ENCODE results near the gene RYR1.

The RYR1 gene

DNA sequence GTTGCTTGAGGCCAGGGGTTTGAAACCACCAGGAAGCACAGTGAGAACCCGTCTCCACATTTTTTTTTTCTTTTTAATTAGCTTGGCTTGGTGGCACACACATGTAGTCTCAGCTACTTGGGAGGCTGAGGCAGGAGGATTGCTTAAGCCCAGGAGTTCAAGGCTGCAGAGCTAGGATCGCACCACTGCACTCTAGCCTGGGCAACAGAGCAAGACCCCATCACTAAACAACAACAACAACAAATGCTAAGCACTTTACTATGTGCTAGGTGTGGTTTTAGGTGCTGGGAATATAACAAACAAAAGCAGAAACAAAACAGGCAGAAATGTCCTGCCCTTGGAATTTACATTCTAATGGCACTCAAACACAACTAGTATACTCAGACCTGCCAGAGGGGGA lies 51.3 kb downstream of the RYR1 start:
- Histone ChIP-seq H3K36me3 (replicated peaks) (no peaks in the 10 kb centered on the region), H3K27ac (no peak overlapping the region), H3K27me3 (replicated peaks) (no peaks in the 10 kb centered on the region), H3K4me3 (ENCODE audit: low read depth, low read length) (no peak overlapping the region)
- TF ChIP-seq, protein P1, sequence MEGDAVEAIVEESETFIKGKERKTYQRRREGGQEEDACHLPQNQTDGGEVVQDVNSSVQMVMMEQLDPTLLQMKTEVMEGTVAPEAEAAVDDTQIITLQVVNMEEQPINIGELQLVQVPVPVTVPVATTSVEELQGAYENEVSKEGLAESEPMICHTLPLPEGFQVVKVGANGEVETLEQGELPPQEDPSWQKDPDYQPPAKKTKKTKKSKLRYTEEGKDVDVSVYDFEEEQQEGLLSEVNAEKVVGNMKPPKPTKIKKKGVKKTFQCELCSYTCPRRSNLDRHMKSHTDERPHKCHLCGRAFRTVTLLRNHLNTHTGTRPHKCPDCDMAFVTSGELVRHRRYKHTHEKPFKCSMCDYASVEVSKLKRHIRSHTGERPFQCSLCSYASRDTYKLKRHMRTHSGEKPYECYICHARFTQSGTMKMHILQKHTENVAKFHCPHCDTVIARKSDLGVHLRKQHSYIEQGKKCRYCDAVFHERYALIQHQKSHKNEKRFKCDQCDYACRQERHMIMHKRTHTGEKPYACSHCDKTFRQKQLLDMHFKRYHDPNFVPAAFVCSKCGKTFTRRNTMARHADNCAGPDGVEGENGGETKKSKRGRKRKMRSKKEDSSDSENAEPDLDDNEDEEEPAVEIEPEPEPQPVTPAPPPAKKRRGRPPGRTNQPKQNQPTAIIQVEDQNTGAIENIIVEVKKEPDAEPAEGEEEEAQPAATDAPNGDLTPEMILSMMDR (IDR thresholded peaks at IDR 0.05; ENCODE audit: low read depth, low read length, missing control alignments), result no peak
- DNase-seq, result no peak
- in situ Hi-C loops (cut with HindIII; ENCODE audit: low pct_ligation_motif_present, low sequenced_read_pairs), result no loop called here

DNA sequence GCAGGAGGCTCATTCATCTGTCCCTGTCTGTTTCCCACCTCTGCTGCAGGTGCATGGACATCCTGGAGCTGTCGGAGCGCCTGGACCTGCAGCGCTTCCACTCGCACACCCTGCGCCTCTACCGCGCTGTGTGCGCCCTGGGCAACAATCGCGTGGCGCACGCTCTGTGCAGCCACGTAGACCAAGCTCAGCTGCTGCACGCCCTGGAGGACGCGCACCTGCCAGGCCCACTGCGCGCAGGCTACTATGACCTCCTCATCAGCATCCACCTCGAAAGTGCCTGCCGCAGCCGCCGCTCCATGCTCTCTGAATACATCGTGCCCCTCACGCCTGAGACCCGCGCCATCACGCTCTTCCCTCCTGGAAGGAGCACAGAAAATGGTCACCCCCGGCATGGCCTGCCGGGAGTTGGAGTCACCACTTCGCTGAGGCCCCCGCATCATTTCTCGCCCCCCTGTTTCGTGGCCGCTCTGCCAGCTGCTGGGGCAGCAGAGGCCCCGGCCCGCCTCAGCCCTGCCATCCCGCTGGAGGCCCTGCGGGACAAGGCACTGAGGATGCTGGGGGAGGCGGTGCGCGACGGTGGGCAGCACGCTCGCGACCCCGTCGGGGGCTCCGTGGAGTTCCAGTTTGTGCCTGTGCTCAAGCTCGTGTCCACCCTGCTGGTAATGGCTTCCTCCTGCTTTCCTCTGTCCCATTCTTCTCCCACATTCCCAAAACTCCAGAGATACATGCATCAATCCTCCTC lies 52.2 kb downstream of the RYR1 start:
- TF ChIP-seq, protein P1 (IDR thresholded peaks at IDR 0.05; ENCODE audit: low read depth, low read length, missing control alignments), result no peak
- no peak overlapping the region for H3K27ac ChIP-seq
- H3K4me3 ChIP-seq (ENCODE audit: low read depth, low read length), result no peak overlapping the region
- in situ Hi-C loops (cut with HindIII; ENCODE audit: low pct_ligation_motif_present, low sequenced_read_pairs), result no loop called here
- no peaks in the 10 kb centered on the region for H3K36me3 ChIP-seq (replicated peaks)
- H3K27me3 ChIP-seq (replicated peaks), result no peaks in the 10 kb centered on the region
- DNase-seq, result no peak

DNA sequence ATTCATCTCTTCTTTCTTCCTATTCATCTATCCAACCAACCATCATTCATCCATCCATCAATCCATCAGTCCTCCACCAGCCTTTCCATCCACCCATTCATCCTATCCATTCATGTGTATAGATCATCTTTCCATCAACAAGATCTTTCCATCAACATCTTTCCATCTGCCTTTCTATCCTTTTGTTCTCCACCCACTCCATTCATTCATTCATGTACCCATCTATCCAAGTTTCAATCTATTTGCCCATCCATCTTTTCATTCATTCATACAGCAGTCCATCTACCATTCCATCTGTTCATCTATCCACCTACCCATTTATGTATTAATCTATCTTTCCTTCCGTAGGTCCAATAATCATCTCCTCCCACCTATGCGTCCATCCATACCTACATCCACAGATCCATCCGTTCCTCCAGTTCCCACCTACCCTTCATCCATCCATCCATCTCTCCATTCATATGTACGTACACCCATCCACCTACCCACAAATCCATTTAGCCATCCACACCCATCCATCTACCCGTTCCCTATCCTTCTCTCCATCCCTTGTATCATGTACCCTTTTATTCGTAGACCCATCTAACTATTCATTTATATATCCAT lies 53.3 kb downstream of the RYR1 start:
- DNase-seq, result no peak
- TF ChIP-seq, protein P1 (IDR thresholded peaks at IDR 0.05; ENCODE audit: low read depth, low read length, missing control alignments), result no peak
- Histone ChIP-seq H3K36me3 (replicated peaks) (no peaks in the 10 kb centered on the region), H3K27me3 (replicated peaks) (no peaks in the 10 kb centered on the region), H3K27ac (no peak overlapping the region), H3K4me3 (ENCODE audit: low read depth, low read length) (no peak overlapping the region)
- in situ Hi-C loops (cut with HindIII; ENCODE audit: low pct_ligation_motif_present, low sequenced_read_pairs), result no loop called here

DNA sequence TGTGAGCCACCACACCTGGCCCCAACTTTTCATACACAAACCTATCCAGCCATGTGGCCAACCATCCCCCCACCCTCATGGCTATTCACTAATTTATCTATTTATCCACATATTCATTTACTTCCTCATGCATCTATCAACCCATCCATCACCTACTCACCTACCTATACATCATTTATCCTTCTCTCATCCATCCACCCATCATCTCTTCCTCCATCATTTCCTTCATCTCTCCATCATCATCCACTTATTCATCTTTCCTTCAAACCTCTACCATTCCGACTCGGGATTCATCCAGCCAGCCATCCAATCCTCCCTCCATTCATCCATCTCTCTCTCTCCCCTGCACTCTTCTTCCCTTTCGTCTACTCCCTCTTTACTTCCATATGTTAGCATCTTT lies 54.6 kb downstream of the RYR1 start:
- no peaks in the 10 kb centered on the region for H3K27me3 ChIP-seq (replicated peaks)
- no peak overlapping the region for H3K27ac ChIP-seq
- H3K36me3 ChIP-seq (replicated peaks), result no peaks in the 10 kb centered on the region
- H3K4me3 ChIP-seq (ENCODE audit: low read depth, low read length), result no peak overlapping the region
- no peak for DNase-seq
- in situ Hi-C loops (cut with HindIII; ENCODE audit: low pct_ligation_motif_present, low sequenced_read_pairs), result no loop called here
- TF ChIP-seq, protein P1 (IDR thresholded peaks at IDR 0.05; ENCODE audit: low read depth, low read length, missing control alignments), result no peak

DNA sequence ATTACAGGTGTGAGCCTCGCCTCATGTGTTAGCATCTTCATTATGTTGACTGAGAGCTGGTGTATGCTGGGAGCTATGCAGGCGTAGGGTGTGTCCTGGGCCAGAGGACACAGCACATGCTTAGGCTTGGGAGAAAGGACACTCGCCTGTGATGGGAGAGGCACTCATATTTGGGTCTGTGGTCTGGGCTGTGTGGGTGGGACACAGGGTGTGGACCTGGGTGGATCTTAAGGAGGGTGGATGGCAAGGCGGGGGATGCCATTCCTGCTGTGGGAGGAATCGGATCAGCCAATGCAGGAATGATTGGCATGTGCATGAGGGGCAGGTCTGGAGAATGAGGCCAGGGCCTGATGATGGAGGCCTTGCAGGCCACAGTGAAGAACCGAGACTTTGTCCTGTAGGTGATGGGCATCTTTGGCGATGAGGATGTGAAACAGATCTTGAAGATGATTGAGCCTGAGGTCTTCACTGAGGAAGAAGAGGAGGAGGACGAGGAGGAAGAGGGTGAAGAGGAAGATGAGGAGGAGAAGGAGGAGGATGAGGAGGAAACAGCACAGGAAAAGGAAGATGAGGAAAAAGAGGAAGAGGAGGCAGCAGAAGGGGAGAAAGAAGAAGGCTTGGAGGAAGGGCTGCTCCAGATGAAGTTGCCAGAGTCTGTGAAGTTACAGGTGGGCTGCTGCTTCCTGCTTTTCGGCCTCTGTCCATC lies 55.4 kb downstream of the RYR1 start:
- no peaks in the 10 kb centered on the region for H3K27me3 ChIP-seq (replicated peaks)
- DNase-seq, result no peak

More for the DNA sequence above, 55.4 kb downstream of the RYR1 start:
- TF ChIP-seq, protein P1 (IDR thresholded peaks at IDR 0.05; ENCODE audit: low read depth, low read length, missing control alignments), result no peak
- H3K4me3 ChIP-seq (ENCODE audit: low read depth, low read length), result no peak overlapping the region
- in situ Hi-C loops (cut with HindIII; ENCODE audit: low pct_ligation_motif_present, low sequenced_read_pairs), result no loop called here
- H3K36me3 ChIP-seq (replicated peaks), result no peaks in the 10 kb centered on the region
- H3K27ac ChIP-seq, result no peak overlapping the region

Measured in brain microvascular endothelial cell (primary cell).